Suprapubic skin (tissue), 4 donors: ENCODE data around the gene ANKUB1. TPM values are rescaled to one million over a fixed set of nuclear protein-coding genes. Genes with fewer than 3 reads are reported as not detected.
A peak's percentile ranks its signal among the peaks of the same experiment; 100 is the strongest.

Experiments used
- DNase-seq, 2 donors: peaks; one replicate each; pipeline ENCODE4 v3.0.0-alpha.2; 2019; ENCODE audit warnings: low spot score in 2 of 2
- H3K27ac ChIP-seq: fragments of 200-600 bp; sonication (generic); one replicate; pipeline ENCODE4 v1.5.1; 2019
- H3K27me3 ChIP-seq: fragments of 200-600 bp; sonication (generic); one replicate; pipeline ENCODE4 v1.5.1; 2019
- H3K36me3 ChIP-seq: fragments of 200-600 bp; sonication (generic); one replicate; pipeline ENCODE4 v1.5.1; 2019
- H3K4me1 ChIP-seq: fragments of 200-600 bp; sonication (generic); one replicate; pipeline ENCODE4 v1.5.1; 2019
- H3K4me3 ChIP-seq: fragments of 200-600 bp; sonication (generic); one replicate; pipeline ENCODE4 v1.5.1; 2019; ENCODE audit warnings: mild to moderate bottlenecking
- H3K9me3 ChIP-seq: fragments of 200-600 bp; sonication (generic); one replicate; pipeline ENCODE4 v1.5.1; 2019
- CTCF ChIP-seq, 2 donors: fragments of 200-600 bp in 1 of 2; fragments of 450-650 bp in 1 of 2; sonication (generic) in 1 of 2; IDR thresholded peaks; one replicate each; pipeline ENCODE4 v1.5.1; 2016 to 2019; ENCODE audit warnings: antibody characterized with exemption in 2 of 2, mild to moderate bottlenecking in 1 of 2, moderate library complexity in 1 of 2
- EP300 ChIP-seq: sonication (generic); formaldehyde crosslinking; IDR thresholded peaks from one replicate; pipeline ENCODE4 v1.6.1; 2017; ENCODE audit warnings: antibody characterized with exemption
- POLR2A ChIP-seq, 2 donors: fragments of 450-650 bp; IDR thresholded peaks; one replicate each; pipeline ENCODE4 v1.6.1; 2017; ENCODE audit warnings: antibody characterized with exemption in 2 of 2, mild to moderate bottlenecking in 2 of 2, moderate library complexity in 2 of 2
- POLR2AphosphoS5 ChIP-seq, 3 donors: sonication (generic); formaldehyde crosslinking; IDR thresholded peaks; one replicate each; pipeline ENCODE4 v1.6.1; 2017; ENCODE audit warnings: antibody characterized with exemption in 3 of 3
- WGBS: methylation state at CpG from one replicate; pipeline ENCODE4 v1.1.5; 2018; 5-methylcytosine and 5-hydroxymethylcytosine counted together
- total RNA-seq, 4 donors: library from RNA; depleted of rRNA; stranded (reverse); fragments of >200 nt; gene quantifications; one replicate each; pipeline ENCODE4 v1.1.0, GENCODE V29; 2016

ANKUB1 gene
- total RNA-seq, 4 donors from 2014 or later, result not detected

- Histone ChIP-seq H3K9me3 (no peaks in the 10 kb centered on the region), H3K36me3 (no peaks in the 10 kb centered on the region), H3K4me3 (no peak overlapping the region), H3K4me1 (peaks cover 54% of the 10 kb centered on the region), H3K27me3 (no peaks in the 10 kb centered on the region), H3K27ac (no peak overlapping the region)
- TF ChIP-seq CTCF (IDR thresholded peaks at IDR 0.05) (no peak), POLR2A (IDR thresholded peaks at IDR 0.05) (no peak)
- DNase-seq, result no peak
- 48% methylated on average over 2 of the region's 2 CpGs for WGBS
Measured at GRCh38 chr3:149816986-149817385, 24.6 kb upstream of the ANKUB1 start.

DNA sequence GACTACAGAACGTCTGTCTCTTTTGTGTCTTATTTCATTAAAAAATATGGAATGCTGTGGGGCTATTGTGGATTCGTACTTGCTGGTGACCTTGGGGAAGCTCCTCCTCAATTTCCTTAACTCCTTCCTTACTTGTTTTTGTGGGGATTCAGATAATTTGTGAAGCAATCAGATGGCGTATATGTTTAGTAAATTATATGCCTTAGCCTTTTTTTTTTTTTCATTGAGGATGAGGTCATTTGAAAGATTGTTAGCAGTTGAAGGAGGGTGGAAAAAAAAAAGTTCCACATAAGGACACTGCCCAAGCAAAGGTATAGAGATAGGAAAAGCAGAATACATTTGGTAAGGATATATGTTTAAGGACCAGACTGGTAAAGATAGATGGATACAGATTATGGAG lies 24.0 kb upstream of the ANKUB1 start:
- no peaks in the 10 kb centered on the region for H3K9me3 ChIP-seq
- no peaks in the 10 kb centered on the region for H3K27me3 ChIP-seq
- no peaks in the 10 kb centered on the region for H3K36me3 ChIP-seq
- H3K4me3 ChIP-seq, result no peak overlapping the region
- peaks cover 58% of the 10 kb centered on the region for H3K4me1 ChIP-seq
- TF ChIP-seq POLR2A (IDR thresholded peaks at IDR 0.05) (no peak), EP300 (no peak), CTCF (IDR thresholded peaks at IDR 0.05) (no peak), POLR2AphosphoS5 (IDR thresholded peaks at IDR 0.05) (no peak)
- H3K27ac ChIP-seq, result no peak overlapping the region
- no peak for DNase-seq
- WGBS, result 39% methylated on average over 3 of the region's 3 CpGs

- TF ChIP-seq CTCF (IDR thresholded peaks at IDR 0.05), result no peak
- no peak for TF ChIP-seq POLR2AphosphoS5 (IDR thresholded peaks at IDR 0.05)
- no peak for TF ChIP-seq POLR2A (IDR thresholded peaks at IDR 0.05)
- TF ChIP-seq EP300, result no peak
- Histone ChIP-seq H3K9me3 (no peaks in the 10 kb centered on the region), H3K4me3 (peak overlapping the region; percentile 85), H3K36me3 (no peaks in the 10 kb centered on the region), H3K27ac (no peak overlapping the region), H3K4me1 (peaks cover 58% of the 10 kb centered on the region), H3K27me3 (no peaks in the 10 kb centered on the region)
- no peak for DNase-seq
- 95% methylated on average over 3 of the region's 3 CpGs for WGBS
Measured at GRCh38 chr3:149815728-149816127, 23.4 kb upstream of the ANKUB1 start.

- Histone ChIP-seq H3K4me3 (peak overlapping the region; percentile 85), H3K36me3 (no peaks in the 10 kb centered on the region), H3K27ac (peak overlapping the region; percentile 100), H3K4me1 (peaks cover 58% of the 10 kb centered on the region), H3K9me3 (no peaks in the 10 kb centered on the region), H3K27me3 (no peaks in the 10 kb centered on the region)
- DNase-seq, result no peak
- 60% methylated on average over 1 of the region's 1 CpG for WGBS
- TF ChIP-seq POLR2A (IDR thresholded peaks at IDR 0.05), result no peak
- no peak for TF ChIP-seq POLR2AphosphoS5 (IDR thresholded peaks at IDR 0.05)
- TF ChIP-seq EP300, result no peak
- no peak for TF ChIP-seq CTCF (IDR thresholded peaks at IDR 0.05)
Measured at GRCh38 chr3:149815321-149815720, 23.0 kb upstream of the ANKUB1 start.

GRCh38 chr3:149813367-149814281 lies 21.3 kb upstream of the ANKUB1 start:
- WGBS, result under 1% methylated on average over 27 of the region's 29 CpGs
- Histone ChIP-seq H3K27ac (peak overlapping the region; percentile 100), H3K27me3 (no peaks in the 10 kb centered on the region), H3K4me3 (peak overlapping the region; percentile 85), H3K36me3 (no peaks in the 10 kb centered on the region), H3K9me3 (no peaks in the 10 kb centered on the region), H3K4me1 (peaks cover 55% of the 10 kb centered on the region)
- no peak for DNase-seq
- no peak for TF ChIP-seq POLR2AphosphoS5 (IDR thresholded peaks at IDR 0.05)
- no peak for TF ChIP-seq POLR2A (IDR thresholded peaks at IDR 0.05)
- no peak for TF ChIP-seq EP300
- TF ChIP-seq CTCF (IDR thresholded peaks at IDR 0.05), result no peak
